ENCODE results near the gene NBPF1. TPM values are rescaled to one million over a fixed set of nuclear protein-coding genes. Genes with fewer than 3 reads are reported as not detected.
"Not testable (repeated sequence)": the region's sequence is repeated elsewhere in the genome, so short reads cannot be mapped to it uniquely, and the experiment has no call there.

Gene NBPF1
- total RNA-seq, 1 donor from 2014 or later: 69.9 TPM

DNA sequence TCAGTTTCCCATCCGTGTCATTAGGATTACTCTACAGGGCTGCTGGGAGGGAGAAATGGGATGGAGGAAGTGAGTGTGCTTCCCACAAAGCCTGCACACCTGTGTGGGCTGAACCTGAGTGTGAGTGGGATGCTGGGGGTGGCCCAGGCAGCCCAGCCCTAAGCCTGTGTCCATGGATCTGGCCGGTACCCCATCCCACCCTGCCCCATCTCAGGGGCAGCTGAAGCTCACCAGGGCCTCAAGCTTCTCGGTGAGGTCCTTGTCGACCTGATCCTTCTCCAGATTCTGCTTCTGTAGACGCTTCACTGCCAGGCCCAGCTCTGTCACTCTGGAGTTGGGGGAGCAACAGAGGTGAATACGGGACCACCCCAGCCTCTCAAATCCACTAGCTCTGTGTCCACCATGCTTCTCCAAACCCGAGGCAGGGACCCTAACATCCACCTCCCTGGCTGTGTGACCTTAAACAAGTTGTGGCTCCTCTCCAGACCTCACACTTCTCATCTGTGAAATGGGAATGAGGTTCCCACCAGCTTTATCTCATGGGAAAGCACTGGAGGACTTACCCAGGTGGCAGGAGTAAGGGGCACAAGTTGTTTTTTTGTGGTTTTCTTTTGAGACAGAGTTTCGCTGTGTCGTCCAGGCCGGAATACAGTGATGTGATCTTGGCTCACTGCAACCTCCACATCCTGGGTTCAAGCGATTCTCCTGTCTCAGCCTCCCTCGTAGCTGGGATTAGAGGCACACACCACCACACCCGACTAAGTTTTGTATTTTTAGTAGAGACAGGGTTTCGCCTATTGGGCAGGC lies 18.9 kb upstream of the NBPF1 start:
- peak overlapping the region; percentile 44 for H3K27ac Mint-ChIP-seq

DNA sequence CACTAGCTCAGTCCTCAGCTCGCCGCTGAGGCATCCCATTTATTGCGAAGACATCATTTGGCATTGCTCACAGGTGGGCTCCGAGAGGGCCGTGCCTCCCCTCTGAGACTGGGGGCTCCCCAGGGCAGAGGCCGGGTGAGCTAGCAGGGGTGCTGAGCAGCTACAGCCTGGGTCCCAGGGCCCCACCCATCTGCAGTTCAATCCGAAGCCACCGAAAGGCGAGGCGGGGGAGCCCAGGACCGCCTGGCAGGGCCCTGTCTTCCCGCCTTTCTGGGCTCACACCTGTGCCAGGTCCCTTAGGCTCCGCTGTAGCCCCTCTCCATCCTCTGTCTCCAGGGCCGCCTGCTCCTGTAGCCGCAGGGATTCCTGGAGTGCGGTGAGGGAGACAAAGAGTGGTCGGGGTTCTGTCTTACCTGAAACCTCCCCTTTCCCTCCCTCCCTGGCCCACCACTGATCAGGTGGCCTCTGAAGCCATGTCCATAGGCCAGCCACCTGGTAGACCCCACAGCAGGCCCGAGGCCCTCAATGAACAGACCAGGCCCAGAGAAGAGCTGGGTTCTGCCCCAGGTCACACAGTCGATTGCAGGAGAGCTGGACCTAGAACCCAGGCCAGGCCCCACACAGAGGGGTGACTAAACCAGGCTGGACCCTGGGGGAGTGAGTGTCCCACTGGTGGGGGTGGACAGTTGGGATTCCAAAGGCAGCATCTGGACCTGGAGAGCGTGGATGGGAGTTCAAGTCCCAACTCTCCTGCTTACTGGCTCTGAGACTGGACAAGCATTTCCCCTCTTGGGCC lies 18.1 kb upstream of the NBPF1 start:
- TF ChIP-seq, protein P1, sequence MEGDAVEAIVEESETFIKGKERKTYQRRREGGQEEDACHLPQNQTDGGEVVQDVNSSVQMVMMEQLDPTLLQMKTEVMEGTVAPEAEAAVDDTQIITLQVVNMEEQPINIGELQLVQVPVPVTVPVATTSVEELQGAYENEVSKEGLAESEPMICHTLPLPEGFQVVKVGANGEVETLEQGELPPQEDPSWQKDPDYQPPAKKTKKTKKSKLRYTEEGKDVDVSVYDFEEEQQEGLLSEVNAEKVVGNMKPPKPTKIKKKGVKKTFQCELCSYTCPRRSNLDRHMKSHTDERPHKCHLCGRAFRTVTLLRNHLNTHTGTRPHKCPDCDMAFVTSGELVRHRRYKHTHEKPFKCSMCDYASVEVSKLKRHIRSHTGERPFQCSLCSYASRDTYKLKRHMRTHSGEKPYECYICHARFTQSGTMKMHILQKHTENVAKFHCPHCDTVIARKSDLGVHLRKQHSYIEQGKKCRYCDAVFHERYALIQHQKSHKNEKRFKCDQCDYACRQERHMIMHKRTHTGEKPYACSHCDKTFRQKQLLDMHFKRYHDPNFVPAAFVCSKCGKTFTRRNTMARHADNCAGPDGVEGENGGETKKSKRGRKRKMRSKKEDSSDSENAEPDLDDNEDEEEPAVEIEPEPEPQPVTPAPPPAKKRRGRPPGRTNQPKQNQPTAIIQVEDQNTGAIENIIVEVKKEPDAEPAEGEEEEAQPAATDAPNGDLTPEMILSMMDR (IDR thresholded peaks at IDR 0.05): no peak
- TF ChIP-seq EZH2phosphoT487 (IDR thresholded peaks at IDR 0.05): no peak
- TF ChIP-seq EZH2 (IDR thresholded peaks at IDR 0.05): no peak
- H3K36me3 Mint-ChIP-seq: peaks cover 53% of the 10 kb centered on the region
- Histone ChIP-seq H3K27ac (no peak overlapping the region), H3K79me2 (ENCODE audit: low read depth) (peaks cover 13% of the 10 kb centered on the region), H3K4me1 (no peaks in the 10 kb centered on the region), H3K4me3 (no peak overlapping the region), H3K27me3 (no peaks in the 10 kb centered on the region), H3K4me2 (no peak overlapping the region), H3F3A (ENCODE audit: low read depth) (no peaks in the 10 kb centered on the region), H3K9me3 (ENCODE audit: low read depth) (no peaks in the 10 kb centered on the region), H3K36me3 (no peaks in the 10 kb centered on the region), H3K9ac (no peak overlapping the region), H4K20me1 (ENCODE audit: low read depth) (peaks cover 8% of the 10 kb centered on the region), H2AFZ (replicated peaks) (no peak overlapping the region)
- H3K4me3 Mint-ChIP-seq: peak overlapping the region; percentile 44
- peaks cover 8% of the 10 kb centered on the region for H3K27me3 Mint-ChIP-seq (ENCODE audit: insufficient read depth, low read depth)
- DNase-seq (ENCODE audit: low spot score): no peak
- H3K9me3 Mint-ChIP-seq: no peaks in the 10 kb centered on the region
- peak overlapping the region; percentile 44 for H3K27ac Mint-ChIP-seq
- H3K4me1 Mint-ChIP-seq: peaks cover 10% of the 10 kb centered on the region

More for the DNA sequence above, 18.9 kb upstream of the NBPF1 start:
- H3K36me3 Mint-ChIP-seq: peaks cover 51% of the 10 kb centered on the region
- H3K27me3 ChIP-seq; H3K4me3 Mint-ChIP-seq; H3K9me3 ChIP-seq (ENCODE audit: low read depth); H2AFZ ChIP-seq (replicated peaks); H3K9me3 Mint-ChIP-seq; H3K36me3 ChIP-seq; H3K9ac ChIP-seq; H3K4me2 ChIP-seq; H3K27ac ChIP-seq; H3K4me3 ChIP-seq; DNase-seq (ENCODE audit: low spot score); H3K4me1 ChIP-seq; H3F3A ChIP-seq (ENCODE audit: low read depth); H3K27me3 Mint-ChIP-seq (ENCODE audit: insufficient read depth, low read depth): not testable (repeated sequence)
- Histone ChIP-seq H3K79me2 (ENCODE audit: low read depth) (peaks cover 21% of the 10 kb centered on the region), H4K20me1 (ENCODE audit: low read depth) (peaks cover 11% of the 10 kb centered on the region)
- H3K4me1 Mint-ChIP-seq: peaks cover 10% of the 10 kb centered on the region

DNA sequence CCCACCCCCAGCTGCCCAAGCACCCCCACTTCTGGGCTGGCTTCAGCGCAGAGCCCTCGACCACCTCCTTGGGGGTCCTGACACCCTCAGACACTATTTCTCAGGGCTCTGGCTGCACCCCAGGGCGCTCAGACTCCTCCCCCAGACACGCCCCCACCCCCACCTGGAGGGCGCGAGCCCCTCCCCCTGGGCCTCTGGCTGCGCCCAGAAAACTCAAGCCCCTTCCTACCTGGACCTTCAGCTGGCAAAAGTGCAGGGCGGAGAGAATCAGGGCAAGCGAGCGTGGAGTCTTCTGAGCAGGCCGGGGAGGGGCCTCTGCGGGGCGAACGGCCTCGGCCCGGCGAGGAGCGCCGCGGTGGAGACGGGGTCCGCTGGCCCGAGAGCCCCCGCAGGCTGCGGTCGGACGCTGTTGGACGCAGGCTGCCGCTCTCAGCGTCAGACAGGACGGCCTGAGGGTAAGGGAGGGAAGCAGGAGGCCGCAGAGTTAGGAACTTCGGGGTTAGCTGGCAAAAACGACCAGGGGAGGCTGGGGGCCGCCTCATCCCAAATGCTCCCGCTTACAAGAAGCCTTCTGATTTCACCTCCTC lies 17.4 kb upstream of the NBPF1 start:
- Histone ChIP-seq H3K4me3 (no peak overlapping the region), H4K20me1 (ENCODE audit: low read depth) (peaks cover 8% of the 10 kb centered on the region), H3K27ac (no peak overlapping the region), H2AFZ (replicated peaks) (no peak overlapping the region), H3K36me3 (no peaks in the 10 kb centered on the region), H3K27me3 (no peaks in the 10 kb centered on the region), H3F3A (ENCODE audit: low read depth) (no peaks in the 10 kb centered on the region), H3K9ac (no peak overlapping the region), H3K9me3 (ENCODE audit: low read depth) (no peaks in the 10 kb centered on the region), H3K79me2 (ENCODE audit: low read depth) (peaks cover 6% of the 10 kb centered on the region), H3K4me1 (no peaks in the 10 kb centered on the region), H3K4me2 (no peak overlapping the region)
- TF ChIP-seq, protein P1 (IDR thresholded peaks at IDR 0.05): no peak
- TF ChIP-seq EZH2 (IDR thresholded peaks at IDR 0.05): no peak
- TF ChIP-seq EZH2phosphoT487 (IDR thresholded peaks at IDR 0.05): no peak
- Mint-ChIP-seq H3K27ac (no peak overlapping the region), H3K4me3 (peak overlapping the region; percentile 44), H3K36me3 (peaks cover 59% of the 10 kb centered on the region), H3K9me3 (no peaks in the 10 kb centered on the region), H3K27me3 (ENCODE audit: insufficient read depth, low read depth) (peaks cover 8% of the 10 kb centered on the region), H3K4me1 (peaks cover 10% of the 10 kb centered on the region)
- no peak for DNase-seq (ENCODE audit: low spot score)

DNA sequence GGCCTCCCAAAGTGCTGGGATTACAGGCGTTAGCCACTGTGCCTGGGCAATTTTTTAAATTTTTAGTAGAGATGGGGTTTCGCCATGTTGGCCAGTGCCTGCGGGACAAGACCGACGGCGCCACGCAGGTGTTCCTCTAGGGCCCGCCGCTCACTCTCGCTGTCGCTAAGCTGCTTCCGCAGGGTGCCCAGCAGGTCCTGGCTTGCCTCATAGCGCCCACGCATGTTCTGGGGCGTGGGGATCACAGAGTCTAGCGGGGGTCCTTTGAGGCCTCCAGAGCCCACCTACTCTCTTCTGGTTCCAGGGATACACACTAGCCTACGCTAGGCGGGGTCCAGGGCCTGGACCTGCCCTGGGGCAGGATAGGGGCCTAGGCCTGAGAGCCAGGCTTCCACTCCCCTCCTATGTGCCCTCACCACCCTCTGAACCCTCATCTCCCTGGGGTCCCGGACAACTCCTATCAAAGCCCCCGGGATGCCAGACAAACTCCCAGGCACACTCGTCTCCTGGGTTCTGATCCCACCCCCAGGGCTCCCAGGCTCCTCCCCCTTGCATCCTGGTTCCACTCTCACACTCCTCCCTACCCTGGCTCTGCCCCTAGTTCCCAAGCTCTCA lies 16.7 kb upstream of the NBPF1 start:
- Mint-ChIP-seq H3K36me3 (peaks cover 59% of the 10 kb centered on the region), H3K27ac (peak overlapping the region; percentile 58), H3K4me3 (peak overlapping the region; percentile 11), H3K4me1 (peaks cover 11% of the 10 kb centered on the region)
- not testable (repeated sequence) for H3K27ac ChIP-seq; H3K27me3 ChIP-seq; H3K79me2 ChIP-seq (ENCODE audit: low read depth); DNase-seq (ENCODE audit: low spot score); H3K36me3 ChIP-seq; H3K9me3 ChIP-seq (ENCODE audit: low read depth); H3K9me3 Mint-ChIP-seq; H3K4me2 ChIP-seq; H3K9ac ChIP-seq; H2AFZ ChIP-seq (replicated peaks); H4K20me1 ChIP-seq (ENCODE audit: low read depth); H3K4me3 ChIP-seq; H3F3A ChIP-seq (ENCODE audit: low read depth); H3K4me1 ChIP-seq; H3K27me3 Mint-ChIP-seq (ENCODE audit: insufficient read depth, low read depth)

Measured in neural progenitor cell (in vitro differentiated cells).